ENCODE measurements around the gene APEX2.
"Not testable (repeated sequence)": the region's sequence is repeated elsewhere in the genome, so short reads cannot be mapped to it uniquely, and the experiment has no call there.

Gene APEX2

DNA sequence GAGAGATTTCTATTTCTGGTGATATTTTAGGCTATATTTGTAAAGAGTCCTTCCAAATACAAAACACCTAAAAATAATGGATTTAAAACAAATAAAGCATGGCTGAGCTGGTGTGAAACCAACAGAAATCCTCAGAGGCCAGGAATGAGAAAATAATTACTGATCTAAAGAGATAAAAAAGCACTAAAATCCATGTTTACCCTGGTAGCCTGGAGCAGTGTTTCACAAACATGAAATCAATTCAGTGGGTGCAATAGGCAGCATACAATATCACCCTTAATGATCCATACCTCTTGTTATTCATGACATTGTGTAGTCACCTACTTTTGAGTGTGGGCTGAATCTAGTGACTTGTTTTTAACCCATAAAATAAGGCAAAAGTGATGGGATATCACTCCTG is 20.7 kb upstream of the APEX2 start:
- TF ChIP-seq, protein P1, sequence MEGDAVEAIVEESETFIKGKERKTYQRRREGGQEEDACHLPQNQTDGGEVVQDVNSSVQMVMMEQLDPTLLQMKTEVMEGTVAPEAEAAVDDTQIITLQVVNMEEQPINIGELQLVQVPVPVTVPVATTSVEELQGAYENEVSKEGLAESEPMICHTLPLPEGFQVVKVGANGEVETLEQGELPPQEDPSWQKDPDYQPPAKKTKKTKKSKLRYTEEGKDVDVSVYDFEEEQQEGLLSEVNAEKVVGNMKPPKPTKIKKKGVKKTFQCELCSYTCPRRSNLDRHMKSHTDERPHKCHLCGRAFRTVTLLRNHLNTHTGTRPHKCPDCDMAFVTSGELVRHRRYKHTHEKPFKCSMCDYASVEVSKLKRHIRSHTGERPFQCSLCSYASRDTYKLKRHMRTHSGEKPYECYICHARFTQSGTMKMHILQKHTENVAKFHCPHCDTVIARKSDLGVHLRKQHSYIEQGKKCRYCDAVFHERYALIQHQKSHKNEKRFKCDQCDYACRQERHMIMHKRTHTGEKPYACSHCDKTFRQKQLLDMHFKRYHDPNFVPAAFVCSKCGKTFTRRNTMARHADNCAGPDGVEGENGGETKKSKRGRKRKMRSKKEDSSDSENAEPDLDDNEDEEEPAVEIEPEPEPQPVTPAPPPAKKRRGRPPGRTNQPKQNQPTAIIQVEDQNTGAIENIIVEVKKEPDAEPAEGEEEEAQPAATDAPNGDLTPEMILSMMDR (conservative IDR thresholded peaks at IDR 0.05): no peak
- no peak for TF ChIP-seq ZFX (IDR thresholded peaks at IDR 0.05)
- H3K27ac ChIP-seq: no peak overlapping the region

DNA sequence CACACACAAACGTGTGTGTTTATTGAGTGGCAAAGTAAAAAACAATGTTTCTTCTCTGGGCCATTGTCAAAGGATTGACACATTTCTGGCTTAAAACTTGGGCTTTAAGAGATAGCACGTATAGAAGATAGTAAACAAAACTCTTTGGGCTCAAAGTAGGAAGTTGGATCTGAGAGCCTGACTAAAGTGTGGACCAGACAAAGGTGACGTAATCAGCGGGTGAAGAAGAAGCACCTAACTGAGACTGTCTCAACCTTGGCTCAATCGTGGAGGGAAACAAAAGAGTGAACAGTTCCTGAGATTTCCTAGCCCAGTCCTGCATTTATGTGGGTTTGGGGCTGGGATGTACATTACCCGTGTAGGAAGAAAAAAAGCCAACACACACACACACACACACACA is 19.8 kb upstream of the APEX2 start:
- TF ChIP-seq ZFX (IDR thresholded peaks at IDR 0.05): no peak
- TF ChIP-seq, protein P1 (conservative IDR thresholded peaks at IDR 0.05): no peak
- no peak overlapping the region for H3K27ac ChIP-seq

DNA sequence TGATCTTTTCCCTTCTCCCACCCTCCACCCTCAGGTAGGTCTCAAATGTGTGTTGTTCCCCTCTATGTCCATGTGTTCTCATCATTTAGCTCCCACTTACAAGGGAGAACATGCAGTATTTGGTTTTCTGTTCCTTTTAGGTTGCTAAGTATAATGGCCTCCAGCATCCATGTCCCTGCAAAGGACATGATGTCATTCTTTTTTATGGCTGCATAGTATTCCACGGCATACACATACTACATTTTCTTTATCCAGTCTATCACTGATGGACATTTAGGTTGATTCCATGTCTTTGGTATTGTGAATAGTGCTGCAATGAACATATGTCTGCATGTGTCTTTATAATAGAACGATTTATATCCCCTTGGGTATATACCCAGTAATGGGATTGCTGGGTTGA is 16.9 kb upstream of the APEX2 start:
- H3K27ac ChIP-seq: not testable (repeated sequence)

DNA sequence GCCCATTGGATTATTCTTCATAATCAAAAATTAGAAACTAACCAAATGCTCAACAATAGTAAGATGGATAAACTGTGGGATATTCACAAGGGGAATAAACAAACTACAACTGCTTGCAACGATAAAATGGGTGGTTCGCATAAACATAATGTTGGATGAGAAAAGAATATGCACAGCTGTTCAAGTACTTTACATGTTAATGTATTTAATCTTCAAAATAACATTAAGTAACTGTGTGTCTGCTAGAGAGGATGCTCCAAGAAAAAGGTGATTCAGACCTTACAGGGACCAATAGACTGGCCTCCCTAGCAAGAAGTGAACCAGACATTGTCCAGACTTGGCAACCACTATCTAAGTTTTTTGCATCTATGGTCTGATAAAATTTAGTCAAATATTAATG is 8.5 kb upstream of the APEX2 start:
- TF ChIP-seq, protein P1 (conservative IDR thresholded peaks at IDR 0.05): no peak
- no peak for TF ChIP-seq ZFX (IDR thresholded peaks at IDR 0.05)
- H3K27ac ChIP-seq: no peak overlapping the region

DNA sequence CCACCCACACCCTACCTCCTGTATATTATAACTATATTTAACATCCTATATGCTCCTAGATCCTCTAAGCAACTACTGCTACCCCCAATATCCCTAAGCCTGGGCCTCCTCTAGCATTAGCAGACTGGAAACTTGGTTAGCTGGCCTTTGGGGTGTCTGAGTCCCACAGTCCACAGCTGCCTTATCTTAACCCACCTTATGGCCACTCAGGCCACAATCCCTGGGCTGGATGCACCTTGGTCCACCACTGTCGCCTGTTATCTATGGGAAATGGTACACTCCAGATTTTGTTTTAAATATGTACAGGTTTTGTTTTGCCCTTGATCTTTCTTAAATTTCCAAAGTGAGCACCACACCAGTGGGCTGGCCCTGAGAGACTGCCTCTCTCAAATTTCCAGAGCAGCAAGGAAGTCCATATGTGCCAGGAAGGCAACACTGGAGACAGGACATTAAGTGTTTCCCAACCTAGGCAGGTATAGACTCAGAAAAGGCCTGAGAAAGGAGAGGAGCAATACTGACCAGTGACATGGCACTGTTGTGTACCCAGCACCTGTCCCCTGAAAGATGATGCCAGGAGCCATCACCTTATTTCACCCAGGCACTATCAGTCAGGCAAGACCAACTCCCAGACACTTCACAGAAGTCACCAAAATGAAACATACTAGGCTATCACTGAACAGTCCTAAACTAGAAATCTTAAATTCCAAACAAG is 7.1 kb upstream of the APEX2 start:
- TF ChIP-seq, protein P1 (conservative IDR thresholded peaks at IDR 0.05): no peak
- TF ChIP-seq ZFX (IDR thresholded peaks at IDR 0.05): no peak

DNA sequence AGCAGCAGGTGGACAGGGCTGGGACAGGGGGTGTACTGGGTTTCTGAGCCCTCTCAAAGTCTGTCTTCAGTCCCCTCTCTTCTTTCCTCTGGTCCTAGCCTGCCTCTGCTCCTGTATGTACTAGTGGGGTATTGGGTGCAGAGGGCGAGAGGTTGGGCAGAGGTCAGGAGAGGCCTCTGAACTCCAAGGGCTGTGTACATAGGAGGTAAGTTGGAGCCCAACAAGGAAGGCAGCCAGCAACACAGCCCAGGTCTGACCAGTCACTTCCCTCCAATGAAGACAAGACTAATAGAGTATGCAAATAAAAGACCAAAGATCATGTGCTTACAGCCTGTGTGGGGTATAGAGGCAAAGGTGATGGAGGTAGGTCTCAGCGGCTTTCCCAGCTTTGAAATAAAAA is 6.1 kb upstream of the APEX2 start, which contains the start of gene PFKFB1:
PFKFB1 (minus strand) TSS at position 90 of the 400 bp plus-strand sequence. CDS start 181 bp downstream, outside the sequence.
- H3K27ac ChIP-seq: no peak within 1 kb of the TSS

More for the DNA sequence above, 7.1 kb upstream of the APEX2 start:
- H3K27ac ChIP-seq: no peak overlapping the region

DNA sequence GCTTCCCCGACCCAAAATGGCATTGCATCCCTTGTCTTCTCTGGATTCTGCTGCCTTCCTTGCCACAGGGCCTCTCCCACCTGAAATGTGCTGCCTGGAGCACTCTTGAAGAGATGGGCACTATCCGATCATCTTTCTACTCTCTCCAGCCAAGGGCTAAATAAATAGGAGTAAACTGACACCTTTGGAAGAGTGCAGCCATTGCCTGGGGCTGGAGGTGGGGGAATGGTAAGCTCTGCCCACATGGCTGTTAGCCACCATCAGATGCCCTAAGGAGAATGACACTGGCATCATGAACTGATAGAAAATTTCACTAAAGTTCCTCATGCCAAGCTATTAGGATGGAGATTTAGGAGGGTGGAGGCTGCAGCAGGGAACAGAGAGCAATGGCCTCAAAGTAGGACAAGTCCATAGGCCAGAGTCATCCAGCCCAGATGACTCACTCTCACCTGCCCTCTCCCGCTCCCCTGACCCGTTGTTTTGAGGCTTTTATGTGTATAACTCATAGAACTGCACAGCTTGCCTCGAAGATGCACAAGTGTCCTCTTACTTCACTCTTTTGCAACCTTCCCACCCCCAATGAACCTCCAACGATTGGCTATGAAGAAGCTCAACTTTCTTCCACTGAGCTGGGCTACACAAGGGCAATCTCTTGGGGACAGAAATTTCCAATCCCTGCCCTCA is 5.4 kb upstream of the APEX2 start:
- no peak for TF ChIP-seq ZFX (IDR thresholded peaks at IDR 0.05)
- TF ChIP-seq, protein P1 (conservative IDR thresholded peaks at IDR 0.05): no peak
- no peak overlapping the region for H3K27ac ChIP-seq

More for the DNA sequence above, 6.1 kb upstream of the APEX2 start, which contains the start of gene PFKFB1:
- TF ChIP-seq ZFX (IDR thresholded peaks at IDR 0.05): no peak
- TF ChIP-seq, protein P1 (conservative IDR thresholded peaks at IDR 0.05): no peak

Data from C4-2B (cell line).